HCT116 (cell line): ENCODE data around the gene SLC8A2.

Experiments
- EZH2 ChIP-seq: fragments of 200-600 bp; sonication (generic); IDR thresholded peaks from 2 replicates; pipeline ENCODE4 v1.6.1; 2017; ENCODE audit warnings: antibody characterized with exemption, mixed run types
- EZH2phosphoT487 ChIP-seq: fragments of 200-600 bp; IDR thresholded peaks from 2 replicates; pipeline ENCODE4 v1.6.1; 2018; ENCODE audit warnings: antibody characterized with exemption, borderline replicate concordance
- JUND ChIP-seq: IDR thresholded peaks from 2 replicates; pipeline ENCODE4 v1.6.1; 2012
- MAX ChIP-seq: IDR thresholded peaks from 2 replicates; pipeline ENCODE4 v1.6.1; 2012
- POLR2AphosphoS5 ChIP-seq: IDR thresholded peaks from 2 replicates; pipeline ENCODE4 v1.6.1; 2011; ENCODE audit warnings: mild to moderate bottlenecking, low read depth, low read length, moderate library complexity
- SIN3A ChIP-seq: IDR thresholded peaks from 2 replicates; pipeline ENCODE4 v1.6.1; 2012; ENCODE audit warnings: low read depth
- SP1 ChIP-seq: IDR thresholded peaks from 2 replicates; pipeline ENCODE4 v1.6.1; 2012; ENCODE audit warnings: low read depth
- YY1 ChIP-seq: IDR thresholded peaks from 2 replicates; pipeline ENCODE4 v1.6.1; 2011; ENCODE audit warnings: low read length, low read depth, moderate library complexity, mild to moderate bottlenecking; ENCODE audit not compliant: insufficient replicate concordance; ENCODE audit errors: extremely low read depth
- ZBTB33 ChIP-seq: IDR thresholded peaks from 2 replicates; pipeline ENCODE4 v1.6.1; 2011; ENCODE audit warnings: mild to moderate bottlenecking, low read length, moderate library complexity; ENCODE audit not compliant: insufficient replicate concordance; ENCODE audit errors: extremely low read depth
- ZNF274 ChIP-seq: fragments of 200-500 bp; sonication (Bioruptor generic); IDR thresholded peaks from 2 replicates; pipeline ENCODE4 v1.6.1; 2014; ENCODE audit warnings: mild to moderate bottlenecking, low read depth, low read length, inconsistent platforms
- TF ChIP-seq, protein P1 (sequence below), 3 experiments: fragments of 200-600 bp in 1 of 3; sonication (generic) in 1 of 3; IDR thresholded peaks in 2 of 3; conservative IDR thresholded peaks in 1 of 3; 2 replicates each; pipeline ENCODE4 v1.5.1; 2012 to 2017; ENCODE audit warnings: low read depth in 2 of 3, low read length in 2 of 3, antibody characterized with exemption in 1 of 3, borderline replicate concordance in 1 of 3, control low read depth in 1 of 3, mild to moderate bottlenecking in 1 of 3, mixed read lengths in 1 of 3, mixed run types in 1 of 3, moderate library complexity in 1 of 3; ENCODE audit not compliant: insufficient read depth in 1 of 3
- TF ChIP-seq, protein P2 (sequence below): IDR thresholded peaks from 2 replicates; pipeline ENCODE4 v1.6.1; 2012; ENCODE audit warnings: low read depth
- TF ChIP-seq, protein P3 (sequence below): IDR thresholded peaks from 2 replicates; pipeline ENCODE4 v1.6.1; 2012

DNA sequence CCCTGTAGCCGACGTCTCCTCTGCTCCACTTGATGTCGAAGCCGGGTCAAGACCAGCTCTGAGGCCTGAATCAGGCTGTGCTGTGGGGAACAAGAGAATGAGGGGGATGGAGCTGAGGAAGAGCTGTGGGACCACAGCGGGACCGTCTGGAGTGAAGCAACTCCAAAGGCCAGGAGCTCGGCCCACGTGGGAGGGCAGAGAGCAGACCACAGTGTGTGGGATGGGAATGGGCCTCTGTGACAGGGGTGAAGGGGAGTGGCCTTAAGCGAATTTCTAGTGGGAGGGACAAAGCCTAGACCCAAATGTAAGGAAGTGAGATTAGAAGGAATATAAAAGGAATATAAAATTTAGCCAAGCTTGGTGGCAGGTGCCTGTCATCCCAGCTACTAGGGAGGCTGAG, 3.8 kb upstream of the SLC8A2 start:
- TF ChIP-seq, protein P1, sequence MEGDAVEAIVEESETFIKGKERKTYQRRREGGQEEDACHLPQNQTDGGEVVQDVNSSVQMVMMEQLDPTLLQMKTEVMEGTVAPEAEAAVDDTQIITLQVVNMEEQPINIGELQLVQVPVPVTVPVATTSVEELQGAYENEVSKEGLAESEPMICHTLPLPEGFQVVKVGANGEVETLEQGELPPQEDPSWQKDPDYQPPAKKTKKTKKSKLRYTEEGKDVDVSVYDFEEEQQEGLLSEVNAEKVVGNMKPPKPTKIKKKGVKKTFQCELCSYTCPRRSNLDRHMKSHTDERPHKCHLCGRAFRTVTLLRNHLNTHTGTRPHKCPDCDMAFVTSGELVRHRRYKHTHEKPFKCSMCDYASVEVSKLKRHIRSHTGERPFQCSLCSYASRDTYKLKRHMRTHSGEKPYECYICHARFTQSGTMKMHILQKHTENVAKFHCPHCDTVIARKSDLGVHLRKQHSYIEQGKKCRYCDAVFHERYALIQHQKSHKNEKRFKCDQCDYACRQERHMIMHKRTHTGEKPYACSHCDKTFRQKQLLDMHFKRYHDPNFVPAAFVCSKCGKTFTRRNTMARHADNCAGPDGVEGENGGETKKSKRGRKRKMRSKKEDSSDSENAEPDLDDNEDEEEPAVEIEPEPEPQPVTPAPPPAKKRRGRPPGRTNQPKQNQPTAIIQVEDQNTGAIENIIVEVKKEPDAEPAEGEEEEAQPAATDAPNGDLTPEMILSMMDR (IDR thresholded peaks at IDR 0.05 in 2 of 3, conservative IDR thresholded peaks at IDR 0.05 in 1 of 3; ENCODE audit: borderline replicate concordance in 1 of 3, insufficient read depth in 1 of 3, low read depth in 2 of 3, low read length in 2 of 3): no peak
- TF ChIP-seq POLR2AphosphoS5: no peak
- no peak for TF ChIP-seq YY1
- no peak for TF ChIP-seq JUND
- no peak for TF ChIP-seq MAX
- no peak for TF ChIP-seq SP1
- TF ChIP-seq ZBTB33: no peak
- TF ChIP-seq, protein P2, sequence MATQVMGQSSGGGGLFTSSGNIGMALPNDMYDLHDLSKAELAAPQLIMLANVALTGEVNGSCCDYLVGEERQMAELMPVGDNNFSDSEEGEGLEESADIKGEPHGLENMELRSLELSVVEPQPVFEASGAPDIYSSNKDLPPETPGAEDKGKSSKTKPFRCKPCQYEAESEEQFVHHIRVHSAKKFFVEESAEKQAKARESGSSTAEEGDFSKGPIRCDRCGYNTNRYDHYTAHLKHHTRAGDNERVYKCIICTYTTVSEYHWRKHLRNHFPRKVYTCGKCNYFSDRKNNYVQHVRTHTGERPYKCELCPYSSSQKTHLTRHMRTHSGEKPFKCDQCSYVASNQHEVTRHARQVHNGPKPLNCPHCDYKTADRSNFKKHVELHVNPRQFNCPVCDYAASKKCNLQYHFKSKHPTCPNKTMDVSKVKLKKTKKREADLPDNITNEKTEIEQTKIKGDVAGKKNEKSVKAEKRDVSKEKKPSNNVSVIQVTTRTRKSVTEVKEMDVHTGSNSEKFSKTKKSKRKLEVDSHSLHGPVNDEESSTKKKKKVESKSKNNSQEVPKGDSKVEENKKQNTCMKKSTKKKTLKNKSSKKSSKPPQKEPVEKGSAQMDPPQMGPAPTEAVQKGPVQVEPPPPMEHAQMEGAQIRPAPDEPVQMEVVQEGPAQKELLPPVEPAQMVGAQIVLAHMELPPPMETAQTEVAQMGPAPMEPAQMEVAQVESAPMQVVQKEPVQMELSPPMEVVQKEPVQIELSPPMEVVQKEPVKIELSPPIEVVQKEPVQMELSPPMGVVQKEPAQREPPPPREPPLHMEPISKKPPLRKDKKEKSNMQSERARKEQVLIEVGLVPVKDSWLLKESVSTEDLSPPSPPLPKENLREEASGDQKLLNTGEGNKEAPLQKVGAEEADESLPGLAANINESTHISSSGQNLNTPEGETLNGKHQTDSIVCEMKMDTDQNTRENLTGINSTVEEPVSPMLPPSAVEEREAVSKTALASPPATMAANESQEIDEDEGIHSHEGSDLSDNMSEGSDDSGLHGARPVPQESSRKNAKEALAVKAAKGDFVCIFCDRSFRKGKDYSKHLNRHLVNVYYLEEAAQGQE: no peak
- TF ChIP-seq, protein P3, sequence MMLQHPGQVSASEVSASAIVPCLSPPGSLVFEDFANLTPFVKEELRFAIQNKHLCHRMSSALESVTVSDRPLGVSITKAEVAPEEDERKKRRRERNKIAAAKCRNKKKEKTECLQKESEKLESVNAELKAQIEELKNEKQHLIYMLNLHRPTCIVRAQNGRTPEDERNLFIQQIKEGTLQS: no peak
- TF ChIP-seq EZH2phosphoT487: no peak
- TF ChIP-seq SIN3A: no peak
- TF ChIP-seq EZH2: no peak
- TF ChIP-seq ZNF274: no peak
